Breast epithelium (tissue), 4 donors: ENCODE data around the gene NPBWR2. TPM values are rescaled to one million over a fixed set of nuclear protein-coding genes. Genes with fewer than 3 reads are reported as not detected.

Experiments
- DNase-seq, 2 donors: peaks; one replicate each; pipeline ENCODE4 v3.0.0-alpha.2; 2019; ENCODE audit warnings: low spot score in 2 of 2
- H3K27ac ChIP-seq, 2 donors: fragments of 200-600 bp; sonication (generic) in 1 of 2; one replicate each; pipeline ENCODE4 v1.5.1; 2016 to 2019; ENCODE audit warnings: mild to moderate bottlenecking in 1 of 2
- H3K27me3 ChIP-seq, 2 donors: fragments of 200-600 bp; sonication (generic) in 1 of 2; one replicate each; pipeline versions ENCODE4 v1.5.1 to v1.6.0; 2017 to 2019; ENCODE audit warnings: control low read depth in 1 of 2, mild to moderate bottlenecking in 1 of 2
- H3K36me3 ChIP-seq: fragments of 200-600 bp; one replicate; pipeline ENCODE4 v1.5.1; 2019
- H3K4me1 ChIP-seq, 2 donors: fragments of 200-600 bp; sonication (generic); one replicate each; pipeline ENCODE4 v1.5.1; 2016 to 2019; ENCODE audit warnings: control low read depth in 1 of 2
- H3K4me3 ChIP-seq, 3 donors: fragments of 200-600 bp; sonication (generic); 1 replicate in 2 of 3; 2 replicates in 1 of 3; pipeline ENCODE4 v1.5.1; 2016 to 2019; ENCODE audit warnings: mild to moderate bottlenecking in 3 of 3, moderate library complexity in 2 of 3
- H3K9me3 ChIP-seq, 2 donors: fragments of 200-600 bp; sonication (generic) in 1 of 2; one replicate each; pipeline ENCODE4 v1.5.1; 2016 to 2019; ENCODE audit warnings: control low read depth in 1 of 2
- POLR2A ChIP-seq: fragments of 450-650 bp; IDR thresholded peaks from one replicate; pipeline ENCODE4 v1.6.1; 2016; ENCODE audit warnings: antibody characterized with exemption, mild to moderate bottlenecking, moderate library complexity
- POLR2AphosphoS5 ChIP-seq, 3 donors: sonication (generic); formaldehyde crosslinking; IDR thresholded peaks; one replicate each; pipeline ENCODE4 v1.6.1; 2017; ENCODE audit warnings: antibody characterized with exemption in 3 of 3
- intact Hi-C: fragments of 100-400 bp; cut with DNase I; formaldehyde crosslinking; loops from one replicate; pipeline ENCODE4 v1.15.1; 2023; ENCODE audit warnings: low total_unique reads
- total RNA-seq, 3 donors: library from RNA; depleted of rRNA; stranded (reverse); fragments of >200 nt; gene quantifications; one replicate each; pipeline ENCODE4 v1.1.0, GENCODE V29; 2016
- TF ChIP-seq, protein P1 (sequence below), 3 donors: fragments of 450-650 bp; IDR thresholded peaks; one replicate each; pipeline ENCODE4 v1.5.1; 2016 to 2017; ENCODE audit warnings: antibody characterized with exemption in 3 of 3, mild to moderate bottlenecking in 3 of 3, moderate library complexity in 3 of 3

Gene NPBWR2
- total RNA-seq, 3 donors from 2014 or later = not detected

DNA sequence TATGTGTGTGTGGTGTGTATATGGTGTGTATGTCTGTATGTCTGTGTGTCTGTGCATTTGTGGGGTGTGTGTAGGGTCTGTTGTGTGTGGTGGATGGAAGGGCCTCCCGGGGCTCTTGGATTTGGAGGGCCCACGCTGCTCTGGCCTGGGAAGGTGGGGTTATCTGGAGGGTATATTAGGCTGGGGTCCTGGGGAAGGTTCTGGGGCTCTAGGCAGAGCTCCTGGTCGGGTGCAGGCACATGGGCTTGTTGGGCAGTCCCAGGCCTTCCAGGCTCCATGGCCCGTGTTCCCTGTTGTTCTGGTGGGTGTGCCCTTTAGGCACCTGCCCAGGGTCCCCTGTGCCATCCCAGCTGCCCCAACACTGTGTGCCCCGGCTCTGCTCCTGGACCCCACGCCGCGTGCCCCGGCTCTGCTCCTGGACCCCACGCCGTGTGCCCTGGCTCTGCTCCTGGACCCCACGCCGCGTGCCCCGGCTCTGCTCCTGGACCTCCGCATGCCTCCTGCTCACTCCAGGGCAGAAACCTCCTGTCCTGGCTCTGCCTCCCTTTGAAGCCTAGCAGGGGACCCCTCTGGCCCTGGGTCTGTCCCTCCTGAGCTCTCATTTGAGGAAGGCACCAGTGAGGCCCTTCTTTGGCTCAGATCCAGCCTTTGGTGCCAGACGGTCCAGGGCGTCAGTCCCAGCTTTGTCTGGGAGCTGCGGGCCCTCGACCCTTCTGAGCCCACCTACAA, 46.7 kb upstream of the NPBWR2 start:
- intact Hi-C loops = no loop called here
- Histone ChIP-seq H3K27ac (no peak overlapping the region), H3K4me1 (no peaks in the 10 kb centered on the region), H3K36me3 (no peaks in the 10 kb centered on the region), H3K27me3 (peaks cover 0 to 42% of the 10 kb centered on the region in 2 donors), H3K9me3 (no peaks in the 10 kb centered on the region), H3K4me3 (no peak overlapping the region)
- no peak for TF ChIP-seq POLR2AphosphoS5 (IDR thresholded peaks at IDR 0.05)
- no peak for TF ChIP-seq POLR2A
- TF ChIP-seq, protein P1, sequence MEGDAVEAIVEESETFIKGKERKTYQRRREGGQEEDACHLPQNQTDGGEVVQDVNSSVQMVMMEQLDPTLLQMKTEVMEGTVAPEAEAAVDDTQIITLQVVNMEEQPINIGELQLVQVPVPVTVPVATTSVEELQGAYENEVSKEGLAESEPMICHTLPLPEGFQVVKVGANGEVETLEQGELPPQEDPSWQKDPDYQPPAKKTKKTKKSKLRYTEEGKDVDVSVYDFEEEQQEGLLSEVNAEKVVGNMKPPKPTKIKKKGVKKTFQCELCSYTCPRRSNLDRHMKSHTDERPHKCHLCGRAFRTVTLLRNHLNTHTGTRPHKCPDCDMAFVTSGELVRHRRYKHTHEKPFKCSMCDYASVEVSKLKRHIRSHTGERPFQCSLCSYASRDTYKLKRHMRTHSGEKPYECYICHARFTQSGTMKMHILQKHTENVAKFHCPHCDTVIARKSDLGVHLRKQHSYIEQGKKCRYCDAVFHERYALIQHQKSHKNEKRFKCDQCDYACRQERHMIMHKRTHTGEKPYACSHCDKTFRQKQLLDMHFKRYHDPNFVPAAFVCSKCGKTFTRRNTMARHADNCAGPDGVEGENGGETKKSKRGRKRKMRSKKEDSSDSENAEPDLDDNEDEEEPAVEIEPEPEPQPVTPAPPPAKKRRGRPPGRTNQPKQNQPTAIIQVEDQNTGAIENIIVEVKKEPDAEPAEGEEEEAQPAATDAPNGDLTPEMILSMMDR (IDR thresholded peaks at IDR 0.05) = no peak
- no peak for DNase-seq

DNA sequence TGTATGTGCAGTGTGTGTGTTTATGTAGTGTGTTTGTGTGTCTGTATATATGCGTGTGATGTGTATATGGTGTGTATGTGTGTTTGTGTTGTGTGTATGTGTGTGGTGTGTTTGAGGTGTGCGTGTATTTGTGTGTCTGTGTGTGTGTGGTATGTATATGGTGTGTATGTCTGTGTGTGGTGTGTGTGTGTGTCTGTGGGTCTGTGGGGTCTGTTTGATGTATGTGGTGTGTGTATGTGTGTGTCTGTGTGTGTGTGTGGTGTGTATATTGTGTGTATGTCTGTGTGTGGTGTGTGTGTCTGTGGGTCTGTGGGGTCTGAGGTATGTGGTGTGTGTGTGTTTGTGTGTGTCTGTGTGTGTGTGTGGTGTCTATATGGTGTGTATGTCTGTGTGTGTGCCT, 46.0 kb upstream of the NPBWR2 start:
- intact Hi-C loops = no loop called here
- DNase-seq = no peak
- Histone ChIP-seq H3K4me3 (no peak overlapping the region), H3K36me3 (no peaks in the 10 kb centered on the region), H3K27me3 (peaks cover 0 to 40% of the 10 kb centered on the region in 2 donors), H3K9me3 (no peaks in the 10 kb centered on the region), H3K27ac (no peak overlapping the region), H3K4me1 (no peaks in the 10 kb centered on the region)
- TF ChIP-seq POLR2A (no peak), POLR2AphosphoS5 (IDR thresholded peaks at IDR 0.05) (no peak)
- TF ChIP-seq, protein P1 (IDR thresholded peaks at IDR 0.05) = no peak

DNA sequence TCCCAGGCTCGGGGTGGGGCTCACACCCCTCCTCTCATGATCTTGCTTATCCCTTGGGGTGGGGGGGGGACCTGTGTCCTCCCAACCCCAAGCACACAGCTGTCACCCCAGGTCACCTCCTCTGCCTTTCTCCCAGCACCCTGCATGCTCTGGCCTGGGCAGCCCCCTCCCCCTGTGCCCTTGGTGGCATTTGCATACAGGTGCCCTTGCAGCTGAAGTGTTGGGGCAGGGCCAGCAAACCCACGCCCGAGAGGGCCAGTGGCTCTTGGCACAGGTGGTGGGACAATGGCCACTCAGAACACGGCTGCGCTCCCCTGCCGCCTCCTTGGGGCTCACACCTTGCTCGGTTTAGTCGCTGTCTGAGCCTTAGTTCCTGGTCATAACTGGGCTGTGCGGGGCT, 45.5 kb upstream of the NPBWR2 start:
- Histone ChIP-seq H3K4me1 (no peaks in the 10 kb centered on the region), H3K27ac (no peak overlapping the region), H3K4me3 (no peak overlapping the region), H3K9me3 (no peaks in the 10 kb centered on the region), H3K36me3 (no peaks in the 10 kb centered on the region), H3K27me3 (peaks cover 0 to 40% of the 10 kb centered on the region in 2 donors)
- intact Hi-C loops = no loop called here
- no peak for DNase-seq
- TF ChIP-seq POLR2AphosphoS5 (IDR thresholded peaks at IDR 0.05) (no peak), POLR2A (no peak)
- TF ChIP-seq, protein P1 (IDR thresholded peaks at IDR 0.05) = no peak

DNA sequence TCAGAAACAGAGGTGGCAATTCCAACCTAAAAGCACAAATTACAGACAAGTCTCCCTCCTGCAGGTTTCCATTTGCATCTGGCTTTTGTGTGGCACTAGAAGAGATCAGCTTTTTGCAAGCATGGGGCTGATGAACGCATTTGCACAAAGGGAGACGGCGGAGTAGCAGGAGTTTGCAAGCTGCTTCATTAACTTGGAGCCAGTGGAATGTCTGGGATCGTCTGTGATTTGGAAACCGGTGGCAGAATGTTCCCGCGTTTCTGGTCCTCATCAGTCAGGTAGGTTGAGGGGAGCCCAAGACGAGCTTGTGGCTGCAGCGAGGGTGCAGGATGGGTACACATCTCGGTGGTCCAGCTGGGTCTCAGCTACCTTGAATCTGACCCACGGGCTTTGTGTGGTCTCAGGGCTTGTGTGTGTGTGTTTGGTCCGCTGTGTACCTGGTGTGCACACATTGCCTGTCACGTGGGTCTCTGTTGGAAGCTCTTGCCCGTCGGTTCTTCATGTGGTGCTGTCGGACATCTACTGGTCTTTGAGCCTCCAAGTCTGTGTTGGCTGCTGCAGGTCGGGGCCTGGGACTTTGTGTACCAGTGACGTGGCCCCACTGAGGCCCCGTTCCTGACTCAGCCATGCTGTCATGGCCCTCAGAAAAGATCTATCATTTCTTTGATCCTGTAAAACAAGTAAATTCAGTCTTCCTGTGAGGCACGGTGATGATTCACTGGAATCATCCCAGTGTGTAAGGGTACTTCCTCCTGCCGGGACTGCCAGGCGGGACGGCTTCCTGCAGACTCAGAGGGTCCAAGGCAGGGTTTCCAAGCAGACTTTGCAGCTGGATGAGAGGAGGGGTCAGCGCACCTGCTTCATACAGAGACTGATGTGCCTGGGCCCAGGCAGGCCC, 44.5 kb upstream of the NPBWR2 start:
- H3K9me3 ChIP-seq = no peaks in the 10 kb centered on the region
- H3K4me3 ChIP-seq = no peak overlapping the region
- H3K27me3 ChIP-seq = peaks cover 0 to 38% of the 10 kb centered on the region in 2 donors
- no peaks in the 10 kb centered on the region for H3K4me1 ChIP-seq
- TF ChIP-seq POLR2AphosphoS5 (IDR thresholded peaks at IDR 0.05) = no peak
- no peak for TF ChIP-seq POLR2A
- TF ChIP-seq, protein P1 (IDR thresholded peaks at IDR 0.05) = no peak
- intact Hi-C loops = no loop called here
- H3K36me3 ChIP-seq = no peaks in the 10 kb centered on the region
- no peak for DNase-seq
- H3K27ac ChIP-seq = no peak overlapping the region
